ENCODE data around the gene TAMM41. TPM values are rescaled to one million over a fixed set of nuclear protein-coding genes. Genes with fewer than 3 reads are reported as not detected.
A peak's percentile ranks its signal among the peaks of the same experiment; 100 is the strongest.

The TAMM41 gene
- total RNA-seq, 1 donor from 2014 or later = 14.9 TPM

- H3K4me1 ChIP-seq = no peaks in the 10 kb centered on the region
- H3K27ac ChIP-seq = no peak overlapping the region
- intact Hi-C loops (cut with DNase I) = no loop called here
- DNase-seq (no peak), ATAC-seq (no peak)
- peaks cover 59% of the 10 kb centered on the region for H3K36me3 ChIP-seq
- no peak overlapping the region for H3K4me3 ChIP-seq
- no peaks in the 10 kb centered on the region for H3K27me3 ChIP-seq (ENCODE audit: low read depth)
- H3K9me3 ChIP-seq = no peaks in the 10 kb centered on the region
- no peak for TF ChIP-seq CTCF (IDR thresholded peaks at IDR 0.05)
Observed at GRCh38 chr3:11807686-11808085, 39.0 kb downstream of the TAMM41 start.

- intact Hi-C loops (cut with DNase I) = no loop called here
- no peak overlapping the region for H3K27ac ChIP-seq
Observed at GRCh38 chr3:11805716-11806115, 41.0 kb downstream of the TAMM41 start.

DNA sequence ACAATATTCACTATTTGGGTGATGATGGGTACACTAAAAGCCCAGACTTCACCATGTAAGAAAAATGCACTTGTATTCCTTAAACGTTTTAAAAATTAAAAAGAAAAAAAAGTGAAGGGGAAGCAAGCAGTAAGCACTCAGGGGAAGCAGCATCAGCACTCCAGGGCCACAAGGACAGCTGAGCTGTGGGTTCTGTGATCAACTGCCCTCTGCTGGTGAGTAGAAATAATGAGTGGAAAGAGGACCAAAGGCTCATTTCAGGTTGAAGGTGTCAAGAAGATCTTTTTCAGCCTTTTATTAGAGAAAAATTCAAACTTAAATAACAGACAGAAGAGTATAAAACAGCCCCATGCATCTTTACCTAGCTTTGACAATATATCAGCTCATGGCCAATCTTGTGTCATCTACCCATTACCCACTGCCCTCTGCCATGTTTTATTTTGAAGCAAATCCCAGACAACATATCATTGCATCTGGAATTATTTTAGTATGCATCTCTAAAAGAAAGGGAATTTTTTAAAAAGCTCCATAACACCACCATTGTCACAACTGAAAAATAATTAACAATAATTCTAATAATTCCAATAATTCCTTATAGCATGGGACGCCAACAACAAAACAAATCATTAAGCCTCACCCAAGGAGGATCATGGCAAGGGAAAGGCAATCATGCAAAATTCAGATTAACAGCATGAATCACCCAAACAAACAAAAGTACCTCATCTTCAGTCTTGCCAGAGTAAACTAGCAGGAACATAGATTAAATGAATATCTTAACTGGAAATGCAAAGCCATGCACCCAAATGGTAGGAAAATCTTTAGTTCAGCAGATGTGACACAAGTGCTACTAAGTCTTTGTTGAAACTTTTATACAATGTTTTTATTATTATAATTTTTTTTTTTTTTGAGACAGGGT is 42.5 kb downstream of the TAMM41 start:
- intact Hi-C loops (cut with DNase I) = no loop called here
- ATAC-seq = peak; percentile 82 to 83
- Histone ChIP-seq H3K36me3 (peaks cover 52% of the 10 kb centered on the region), H3K9me3 (no peaks in the 10 kb centered on the region), H3K27ac (no peak overlapping the region), H3K4me3 (no peak overlapping the region), H3K27me3 (ENCODE audit: low read depth) (no peaks in the 10 kb centered on the region), H3K4me1 (no peaks in the 10 kb centered on the region)
- peak; percentile 68 for TF ChIP-seq CTCF (IDR thresholded peaks at IDR 0.05)
- DNase-seq = peak; percentile 53

More at GRCh38 chr3:11805716-11806115, 41.0 kb downstream of the TAMM41 start:
- no peaks in the 10 kb centered on the region for H3K9me3 ChIP-seq
- H3K4me3 ChIP-seq = no peak overlapping the region
- DNase-seq (no peak), ATAC-seq (no peak)
- H3K36me3 ChIP-seq = peaks cover 56% of the 10 kb centered on the region
- H3K4me1 ChIP-seq = no peaks in the 10 kb centered on the region
- no peak for TF ChIP-seq CTCF (IDR thresholded peaks at IDR 0.05)
- H3K27me3 ChIP-seq (ENCODE audit: low read depth) = no peaks in the 10 kb centered on the region

- intact Hi-C loops (cut with DNase I) = no loop called here
- Histone ChIP-seq H3K4me1 (no peaks in the 10 kb centered on the region), H3K9me3 (no peaks in the 10 kb centered on the region), H3K4me3 (no peak overlapping the region), H3K36me3 (peaks cover 34% of the 10 kb centered on the region), H3K27ac (no peak overlapping the region), H3K27me3 (ENCODE audit: low read depth) (no peaks in the 10 kb centered on the region)
- no peak for TF ChIP-seq CTCF (IDR thresholded peaks at IDR 0.05)
- DNase-seq (no peak), ATAC-seq (no peak)
Observed at GRCh38 chr3:11799791-11800190, 46.9 kb downstream of the TAMM41 start.

GRCh38 chr3:11794927-11795326 is 51.8 kb downstream of the TAMM41 start:
- TF ChIP-seq CTCF (IDR thresholded peaks at IDR 0.05) = no peak
- ATAC-seq = no peak
- Histone ChIP-seq H3K27me3 (ENCODE audit: low read depth) (no peaks in the 10 kb centered on the region), H3K4me3 (no peak overlapping the region), H3K27ac (no peak overlapping the region), H3K36me3 (peaks cover 49% of the 10 kb centered on the region), H3K4me1 (no peaks in the 10 kb centered on the region), H3K9me3 (no peaks in the 10 kb centered on the region)
- no peak for DNase-seq
- intact Hi-C loops (cut with DNase I) = no loop called here
